NCI-H187 treated with DMSO at 0.1 percent for 48 hours (cell line): ENCODE results near the gene LUZP2.
"Not testable (repeated sequence)": the region's sequence is repeated elsewhere in the genome, so short reads cannot be mapped to it uniquely, and the experiment has no call there.

Experiments used
- DNase-seq: peaks from one replicate; lab custom pipeline; 2025; lab: John Stamatoyannopoulos, UW

Gene LUZP2

DNA sequence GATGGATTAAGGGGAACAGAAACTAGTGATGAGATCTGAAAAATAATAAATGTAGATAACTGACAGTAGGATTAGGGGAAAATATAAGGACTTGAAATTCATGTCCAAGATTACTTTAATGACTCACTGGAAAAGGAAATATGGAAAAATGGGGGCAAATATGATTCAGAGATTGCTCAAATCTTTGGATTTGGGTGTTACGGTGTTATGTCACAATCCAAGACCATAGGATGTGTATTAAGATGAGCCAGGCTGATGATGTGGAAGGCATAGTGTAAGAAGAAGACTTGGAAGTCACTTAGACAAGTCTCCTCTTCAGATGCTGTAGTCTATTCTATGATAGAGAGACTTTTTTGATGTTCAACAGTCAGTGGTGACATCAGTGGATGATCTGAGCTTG, 323.7 kb downstream of the LUZP2 start:
- no peak for DNase-seq

DNA sequence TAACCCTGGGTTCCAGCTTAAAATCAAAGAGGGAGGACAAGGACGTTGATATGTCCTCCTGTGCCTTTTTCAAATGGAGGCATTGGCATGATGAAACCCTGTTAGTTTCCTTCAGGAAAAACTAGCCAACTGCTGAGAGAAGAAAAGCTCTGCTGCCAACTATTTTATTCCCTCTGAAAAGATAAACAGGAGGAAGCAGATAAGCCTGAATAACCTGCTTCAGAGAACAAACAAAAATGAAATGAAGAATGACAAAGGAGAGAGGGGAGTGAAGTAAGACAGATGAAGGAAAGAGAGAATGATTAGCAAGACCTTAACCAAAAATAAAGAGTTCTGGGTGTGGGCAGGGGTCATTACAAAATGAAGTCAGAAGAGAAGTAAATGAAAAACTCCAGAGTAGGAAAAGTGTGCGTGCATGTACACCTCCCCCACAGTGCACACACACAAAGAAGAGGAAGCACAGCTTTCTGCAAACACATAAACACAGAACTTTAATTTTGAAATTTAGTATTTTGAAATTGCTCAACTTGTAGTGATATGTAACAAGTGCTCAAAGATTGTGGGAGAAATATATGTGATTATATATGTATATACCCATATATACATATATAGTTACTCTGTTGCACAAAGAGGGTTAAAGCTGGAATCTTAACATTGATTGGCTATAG, 332.2 kb downstream of the LUZP2 start:
- DNase-seq, result no peak

DNA sequence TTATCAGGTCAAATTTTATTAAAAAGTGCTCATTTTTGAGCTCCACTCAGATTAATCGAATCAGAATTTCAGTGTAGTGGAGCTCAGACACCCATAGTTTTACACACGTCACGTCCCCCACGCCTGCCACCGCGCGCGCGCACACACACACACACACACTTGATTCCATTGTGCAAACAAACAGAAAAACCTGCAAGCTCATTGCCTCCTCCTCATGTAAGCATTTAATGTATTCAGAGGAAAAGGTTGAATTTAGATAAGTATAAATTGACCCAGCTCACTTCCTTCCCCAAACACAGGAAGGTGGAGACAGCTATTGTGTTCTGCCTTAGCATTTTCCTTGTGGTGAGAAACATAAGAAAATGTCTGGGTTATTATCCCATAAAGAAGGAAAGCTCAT, 336.7 kb downstream of the LUZP2 start:
- DNase-seq, result no peak

DNA sequence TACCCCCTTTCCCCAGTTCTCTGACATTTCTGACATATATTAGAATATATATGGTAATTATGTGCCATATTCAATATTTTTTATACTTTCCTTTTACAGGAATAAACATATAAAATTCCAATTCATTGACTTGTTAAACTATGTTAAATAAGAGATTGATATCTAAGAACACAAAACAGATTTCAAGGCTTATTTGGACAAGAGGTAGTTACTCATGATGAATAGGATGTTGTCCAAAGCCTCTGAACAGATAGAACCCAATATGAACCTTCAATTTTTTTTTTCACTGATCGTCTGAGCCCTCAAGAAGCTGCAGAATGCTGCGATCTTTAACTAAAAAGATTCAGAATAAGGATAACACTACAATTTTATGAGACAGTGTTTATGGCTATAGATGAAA, 340.3 kb downstream of the LUZP2 start:
- DNase-seq, result no peak

DNA sequence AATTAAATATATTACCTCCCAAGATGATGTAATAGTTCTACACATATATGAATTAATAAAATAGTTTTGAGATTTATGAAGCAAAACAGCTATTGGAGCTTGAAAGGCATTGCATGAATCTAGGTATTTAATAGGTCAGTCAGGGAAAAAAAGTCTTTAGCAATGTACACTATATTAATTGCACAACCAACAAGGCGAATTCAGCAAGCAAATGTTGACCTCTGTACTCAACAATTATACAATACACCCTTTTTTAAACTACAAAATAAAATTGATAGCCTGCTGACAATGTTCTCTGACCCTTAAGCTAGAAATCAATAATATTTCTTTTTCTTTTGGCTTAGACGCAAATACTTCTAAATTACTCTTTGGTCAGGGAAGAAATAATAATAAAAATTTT, 345.5 kb downstream of the LUZP2 start:
- DNase-seq, result no peak

DNA sequence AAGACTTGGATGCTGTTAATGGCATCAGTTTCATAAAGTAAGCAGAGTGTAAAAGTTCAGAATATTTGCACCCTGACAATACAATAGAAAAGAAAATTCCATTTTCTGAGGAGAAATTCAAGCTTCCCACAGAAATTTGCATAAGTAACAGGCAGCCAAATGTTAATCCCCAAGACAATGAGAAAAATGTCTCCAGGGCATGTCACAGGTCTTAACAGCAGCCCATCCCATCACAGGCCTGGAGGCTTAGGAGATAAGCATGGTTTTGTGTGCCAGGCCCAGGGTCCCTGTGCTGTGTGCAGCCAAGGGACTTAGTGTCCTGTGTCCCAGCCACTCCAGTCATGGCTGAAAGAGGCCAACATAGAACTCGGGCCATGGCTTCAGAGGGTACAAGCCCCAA, 347.6 kb downstream of the LUZP2 start:
- DNase-seq, result no peak

DNA sequence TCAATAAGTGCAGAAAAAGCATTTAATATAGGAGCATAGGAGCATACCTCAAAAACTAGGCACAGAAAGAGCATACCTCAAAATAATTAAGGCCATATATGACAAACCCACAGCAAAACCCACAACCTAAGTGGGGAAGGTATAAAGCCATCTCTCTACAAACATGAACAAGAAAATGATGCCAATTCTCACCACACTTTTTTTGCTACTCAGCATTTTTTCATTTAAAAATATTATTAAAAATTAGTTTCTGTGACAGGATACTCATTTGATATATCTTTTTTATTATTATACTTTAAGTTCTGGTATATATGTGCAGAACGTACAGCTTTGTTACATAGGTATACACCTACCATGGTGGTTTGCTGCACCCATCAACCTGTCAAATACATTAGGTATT, 352.0 kb downstream of the LUZP2 start:
- DNase-seq, result no peak

DNA sequence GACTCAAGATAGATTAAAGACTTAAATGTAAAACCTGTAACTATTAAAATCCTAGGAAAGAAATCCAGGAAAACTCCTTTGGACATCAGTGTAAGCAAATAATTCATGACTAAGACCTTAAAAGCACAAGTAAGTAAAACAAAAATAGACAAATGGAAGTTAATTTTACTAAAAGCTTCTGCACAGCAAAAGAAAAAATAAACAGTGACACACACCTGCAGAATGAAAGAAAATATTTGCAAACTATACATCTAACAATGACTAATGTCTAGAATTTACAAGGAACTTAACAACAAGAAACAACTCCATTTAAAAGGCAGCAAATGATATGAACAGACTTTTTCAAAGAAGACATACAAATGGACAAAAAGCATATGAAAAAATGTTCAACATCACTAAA, 359.1 kb downstream of the LUZP2 start:
- no peak for DNase-seq

DNA sequence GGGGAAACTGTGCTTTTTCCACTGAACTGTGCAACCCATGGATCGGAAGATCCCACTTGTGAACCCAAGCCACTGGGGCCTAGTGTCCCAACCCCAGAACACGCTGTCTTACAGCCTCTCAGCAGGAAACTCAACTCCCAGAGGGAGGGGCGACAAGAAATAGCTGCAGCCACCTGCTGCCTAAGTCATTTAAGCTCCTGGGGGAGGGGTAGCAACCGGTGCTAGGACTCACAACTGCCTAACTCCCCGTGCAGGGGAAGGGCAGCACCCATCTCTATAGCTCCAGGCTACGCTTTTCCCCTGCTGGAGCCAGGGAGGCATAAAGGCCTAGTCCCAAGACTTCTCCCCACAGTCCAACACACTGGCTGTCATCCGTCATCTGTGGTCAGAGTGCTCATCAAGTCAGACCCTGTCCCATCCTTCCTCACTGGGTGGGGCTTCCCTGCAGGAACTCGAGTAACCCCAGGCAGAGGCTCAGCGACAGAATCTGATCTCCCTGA, 363.0 kb downstream of the LUZP2 start:
- no peak for DNase-seq

DNA sequence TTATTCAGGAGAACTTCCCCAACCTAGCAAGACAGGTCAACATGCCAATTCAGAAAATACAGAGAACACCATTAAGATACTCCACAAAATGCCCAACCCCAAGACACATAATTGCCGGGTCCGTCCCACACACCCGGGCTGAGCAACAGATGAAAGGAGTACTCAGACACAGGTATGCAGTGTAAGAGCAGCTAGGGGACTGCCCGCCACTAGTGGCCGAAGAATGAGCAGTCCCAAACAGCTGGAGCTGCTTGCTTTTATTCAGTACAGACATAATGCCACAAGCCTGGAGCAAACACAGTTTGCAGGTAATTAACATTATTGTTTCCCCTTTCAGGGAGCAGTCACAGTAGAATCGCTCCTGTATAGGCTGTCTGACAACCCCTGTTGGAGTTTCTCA, 364.6 kb downstream of the LUZP2 start:
- no peak for DNase-seq

DNA sequence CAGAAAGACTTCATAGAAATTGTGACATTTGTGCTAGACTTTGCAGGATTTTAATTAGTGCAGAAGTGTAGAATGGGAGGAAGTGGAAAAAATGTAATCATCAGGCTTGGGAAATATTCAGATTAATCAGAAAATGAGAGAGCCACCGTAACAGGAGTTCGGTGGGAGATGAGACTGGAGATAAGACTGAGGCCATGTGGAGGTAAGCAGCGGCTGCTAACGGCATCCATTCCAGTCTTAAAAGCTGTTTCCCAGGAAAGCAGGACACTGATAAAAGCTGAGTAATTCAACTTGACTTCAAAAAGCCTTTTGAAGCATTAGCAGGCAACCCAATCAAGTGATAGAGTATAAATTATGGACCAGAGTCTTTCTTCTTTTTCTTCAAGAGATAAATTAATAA, 369.9 kb downstream of the LUZP2 start:
- no peak for DNase-seq

DNA sequence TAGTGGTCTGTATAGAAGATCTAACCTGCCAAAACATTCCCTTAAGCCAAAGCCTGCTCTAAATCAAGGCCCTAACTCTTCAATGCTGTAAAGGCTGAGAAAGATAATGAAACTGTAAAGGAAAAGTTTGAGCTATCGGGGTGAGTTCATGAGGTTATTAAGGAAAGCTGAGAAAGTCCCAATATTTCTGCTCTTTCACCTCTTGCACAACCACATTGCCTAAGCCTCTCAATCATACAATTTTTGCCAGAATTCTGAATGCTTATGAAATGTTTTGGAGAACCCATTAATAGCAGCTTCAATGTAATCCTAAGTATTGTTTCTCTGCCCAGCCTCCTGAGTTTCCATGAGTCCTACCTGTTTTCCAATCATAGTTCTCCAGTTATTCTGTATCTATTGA, 373.2 kb downstream of the LUZP2 start:
- no peak for DNase-seq

DNA sequence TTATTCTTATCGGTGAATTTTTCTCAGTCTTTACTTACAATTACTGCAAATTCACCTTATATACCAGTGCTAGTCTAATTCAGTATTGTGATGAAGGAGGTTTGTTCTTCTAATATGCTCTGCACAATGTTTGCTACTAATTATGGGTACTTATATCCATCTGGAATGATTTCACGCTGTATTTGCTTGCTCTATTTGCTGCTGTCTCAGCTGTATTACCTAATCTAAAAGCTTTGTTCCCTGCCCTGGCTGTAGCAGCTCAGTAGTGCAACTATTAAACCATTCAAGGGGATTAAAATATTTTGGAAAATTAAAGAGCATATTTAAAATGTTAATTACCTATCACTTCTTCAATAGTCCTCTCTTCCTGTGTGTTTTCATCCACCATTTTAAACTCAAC, 375.3 kb downstream of the LUZP2 start:
- DNase-seq, result no peak

DNA sequence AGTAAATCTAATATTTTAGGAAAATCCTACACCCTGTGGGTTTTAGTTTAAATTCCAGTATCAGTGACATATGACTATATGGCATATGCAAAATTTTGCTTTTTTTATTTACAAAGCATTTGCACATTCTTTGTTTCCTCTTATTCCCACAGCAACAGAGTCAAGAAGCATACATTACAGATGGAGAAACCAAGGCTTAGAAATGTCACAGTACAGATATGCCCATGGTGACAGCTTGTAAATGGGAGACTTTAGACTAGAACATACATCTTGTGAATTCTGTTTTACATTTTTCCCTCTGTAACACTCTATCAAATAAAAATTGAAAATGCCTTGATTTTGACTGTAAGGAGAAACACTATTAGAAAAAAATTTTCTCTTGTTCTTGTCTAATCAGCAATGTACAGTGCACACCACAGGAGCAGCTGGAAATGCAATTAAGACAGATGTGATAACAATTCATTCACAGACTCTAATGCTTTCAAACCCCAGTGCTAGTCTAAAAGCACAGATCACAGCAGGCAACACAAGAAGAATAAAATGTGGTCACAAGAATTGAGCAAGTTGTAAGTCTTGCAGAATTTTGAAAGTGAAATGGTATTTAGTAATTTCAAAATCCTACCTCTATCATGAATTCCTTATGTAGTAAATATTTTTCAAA, 375.9 kb downstream of the LUZP2 start:
- no peak for DNase-seq

DNA sequence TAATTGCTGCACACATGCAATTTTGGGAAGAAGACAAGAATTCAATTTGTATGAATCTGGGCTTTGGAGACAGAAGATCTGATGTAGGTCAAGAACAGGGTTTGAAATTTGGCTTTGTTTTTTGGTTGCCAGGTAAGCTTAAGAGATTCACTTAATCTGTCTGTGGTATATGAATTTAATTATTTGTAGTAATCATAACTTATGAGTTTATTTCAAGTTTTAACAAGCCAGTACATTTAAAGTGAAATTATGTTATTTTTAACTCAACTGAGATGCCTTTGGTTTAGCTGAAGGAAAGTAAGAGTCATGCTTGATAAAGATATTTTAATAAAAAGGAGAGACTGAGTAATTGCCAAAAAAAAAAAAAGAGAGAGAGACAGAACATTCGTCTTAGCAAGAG, 384.1 kb downstream of the LUZP2 start:
- DNase-seq, result no peak

DNA sequence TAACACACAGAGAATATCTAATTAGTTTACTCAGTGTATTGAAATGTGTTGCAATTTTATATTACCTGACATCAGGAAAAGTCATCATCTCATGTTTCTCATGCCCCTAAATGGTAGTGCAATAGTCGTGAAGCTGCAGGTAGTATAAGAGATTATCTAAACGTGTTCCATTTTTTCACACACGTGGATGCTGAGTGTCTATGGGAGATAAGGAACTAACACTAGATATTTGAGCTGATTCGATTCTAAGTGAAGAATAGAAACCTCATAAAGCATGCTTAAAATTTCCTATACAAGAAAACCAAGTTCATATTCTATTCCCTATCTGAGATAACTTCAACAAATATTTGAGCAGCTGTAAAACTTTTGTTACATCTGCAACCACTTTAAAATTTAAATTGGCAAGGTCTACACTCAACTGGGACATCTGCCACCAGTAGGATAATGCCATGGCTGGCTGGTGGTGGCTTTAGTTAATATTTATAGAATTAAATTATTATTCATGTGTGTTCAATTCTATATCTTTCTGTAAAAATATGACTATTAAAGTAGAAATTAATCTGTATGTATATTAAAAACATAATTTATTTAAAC, 388.8 kb downstream of the LUZP2 start:
- DNase-seq, result no peak

DNA sequence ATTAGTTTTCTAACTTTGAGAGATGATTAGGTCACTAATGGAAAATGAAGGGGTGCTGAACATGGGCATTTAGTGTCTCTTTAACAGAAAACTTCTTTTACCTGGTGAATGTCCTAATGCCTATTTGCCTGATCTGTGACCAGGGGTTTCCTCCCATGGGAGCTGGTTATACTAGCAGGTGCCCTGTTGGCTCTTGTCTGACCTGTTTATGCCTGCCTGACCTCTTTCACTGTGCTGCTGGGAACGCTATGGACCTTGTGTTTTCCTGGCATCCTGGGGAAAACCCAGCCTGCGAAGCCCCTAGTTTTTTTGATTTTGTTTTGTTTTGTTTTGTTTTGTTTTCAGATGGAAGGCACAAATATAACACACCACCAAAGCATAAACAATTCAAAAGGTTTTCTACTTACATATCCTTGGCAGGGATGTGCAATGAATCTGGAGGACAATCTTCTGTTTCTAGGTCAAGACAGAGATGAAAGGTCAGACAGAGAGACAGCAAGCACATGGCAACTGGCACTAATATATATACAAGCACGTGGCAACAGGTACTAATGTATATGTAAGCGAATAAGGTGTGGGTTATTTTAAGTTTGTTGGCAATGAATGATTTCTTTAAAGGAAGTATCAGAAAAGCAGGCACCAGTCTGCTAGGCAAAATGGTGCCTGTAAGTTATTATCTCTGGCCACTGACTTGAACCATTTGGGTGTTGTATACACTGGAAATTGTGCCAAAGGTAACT, 390.2 kb downstream of the LUZP2 start:
- no peak for DNase-seq

DNA sequence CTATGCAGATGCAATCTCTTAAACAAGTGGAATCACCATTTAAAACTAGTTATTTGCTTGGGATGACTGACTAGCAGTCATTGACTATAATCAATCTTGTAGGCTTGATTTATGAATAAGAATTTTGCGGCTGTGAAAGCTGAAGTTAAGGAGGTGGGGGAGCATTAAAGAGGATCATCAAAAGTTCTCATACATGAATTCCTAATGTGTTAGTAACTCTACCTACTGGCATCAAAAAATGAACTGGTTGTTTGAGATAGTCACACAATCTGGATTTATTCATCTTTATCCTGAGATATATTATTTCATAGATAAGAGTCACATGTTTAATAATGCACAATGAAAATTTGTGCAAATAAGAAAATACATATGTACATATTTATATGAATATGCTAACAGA, 393.6 kb downstream of the LUZP2 start:
- no peak for DNase-seq

DNA sequence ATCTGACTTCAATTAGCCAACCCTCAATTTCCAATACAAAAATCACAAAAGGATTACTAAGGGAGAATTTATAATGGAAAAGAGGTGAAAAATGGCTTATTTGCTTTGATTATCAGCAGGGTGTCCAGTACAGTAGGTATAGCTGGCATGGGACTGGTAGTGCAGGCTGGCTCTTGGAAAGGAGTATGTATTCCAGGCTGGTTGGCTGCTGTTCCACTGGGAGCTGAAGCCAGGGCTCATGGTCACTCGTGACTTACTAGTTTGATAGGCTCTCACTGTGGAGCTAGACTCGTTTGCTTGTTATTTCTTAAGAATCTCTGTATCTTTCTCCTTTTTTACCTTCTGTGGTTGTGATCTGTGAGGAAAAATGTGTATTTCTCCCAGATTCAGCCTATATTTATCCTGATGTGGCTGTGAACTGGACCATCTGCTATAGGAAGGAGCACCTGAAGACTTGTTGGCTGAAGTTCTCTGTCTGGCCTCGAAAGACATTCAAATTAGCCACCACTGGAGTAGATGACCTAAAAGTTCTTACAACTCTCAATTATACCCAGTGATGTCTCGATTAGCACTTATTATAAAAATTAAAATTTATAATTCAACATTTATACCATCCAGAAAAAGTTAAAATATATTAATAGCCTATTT, 395.1 kb downstream of the LUZP2 start:
- DNase-seq, result not testable (repeated sequence)

DNA sequence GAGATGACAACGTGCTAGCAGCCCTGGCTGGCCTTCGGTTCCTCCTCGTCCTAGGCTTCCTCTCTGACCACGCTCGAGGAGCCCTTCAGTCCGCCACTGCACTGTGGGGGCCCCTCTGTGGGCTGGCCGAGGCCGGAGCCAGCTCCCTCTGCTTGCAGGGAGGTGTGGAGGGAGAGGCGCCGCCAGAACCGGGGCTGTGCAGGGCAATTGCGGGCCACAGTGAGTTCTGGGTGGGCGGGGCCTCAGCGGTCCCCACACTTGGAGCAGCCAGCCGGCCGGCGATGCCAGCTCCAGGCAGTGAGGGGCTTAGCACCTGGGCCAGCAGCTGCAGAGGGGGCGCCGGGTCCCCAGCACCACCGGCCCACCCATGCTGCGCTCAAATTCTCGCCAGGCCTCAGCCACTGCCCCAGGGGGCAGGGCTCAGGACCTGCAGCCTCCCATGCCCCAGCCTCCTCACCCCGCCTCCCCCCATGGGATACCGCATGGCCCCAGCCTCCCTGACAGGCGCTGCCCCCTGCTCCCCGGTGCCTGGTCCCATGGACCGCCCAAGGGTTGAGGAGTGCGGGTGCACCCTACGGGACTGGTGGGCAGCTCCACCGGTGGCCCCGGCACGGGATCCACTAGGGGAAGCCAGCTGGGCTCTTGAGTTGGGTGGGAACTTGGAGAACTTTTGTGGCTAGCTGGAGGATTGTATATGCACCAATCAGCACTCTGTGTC, 399.4 kb downstream of the LUZP2 start:
- no peak for DNase-seq

DNA sequence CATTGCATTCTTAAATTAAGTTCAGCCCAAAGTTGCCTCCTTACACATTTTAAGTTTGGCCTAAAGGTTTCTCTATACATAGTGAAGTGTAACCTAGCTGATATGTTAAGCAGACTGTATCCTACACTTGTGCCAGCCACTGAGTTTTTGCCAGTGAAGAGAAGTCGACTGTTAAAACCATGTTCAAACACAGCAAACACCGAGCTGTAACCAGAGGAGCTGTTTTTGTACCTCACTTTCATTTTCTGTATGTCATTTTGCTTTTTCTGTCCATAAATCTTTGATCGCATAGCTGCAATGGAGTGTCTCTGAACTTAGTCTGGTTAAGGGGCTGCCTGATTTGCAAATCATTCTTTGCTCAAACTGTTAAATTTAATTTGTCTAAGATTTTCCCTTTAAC, 403.7 kb downstream of the LUZP2 start:
- DNase-seq, result no peak
